ENCODE measurements around the gene ROPN1L.

Gene ROPN1L

DNA sequence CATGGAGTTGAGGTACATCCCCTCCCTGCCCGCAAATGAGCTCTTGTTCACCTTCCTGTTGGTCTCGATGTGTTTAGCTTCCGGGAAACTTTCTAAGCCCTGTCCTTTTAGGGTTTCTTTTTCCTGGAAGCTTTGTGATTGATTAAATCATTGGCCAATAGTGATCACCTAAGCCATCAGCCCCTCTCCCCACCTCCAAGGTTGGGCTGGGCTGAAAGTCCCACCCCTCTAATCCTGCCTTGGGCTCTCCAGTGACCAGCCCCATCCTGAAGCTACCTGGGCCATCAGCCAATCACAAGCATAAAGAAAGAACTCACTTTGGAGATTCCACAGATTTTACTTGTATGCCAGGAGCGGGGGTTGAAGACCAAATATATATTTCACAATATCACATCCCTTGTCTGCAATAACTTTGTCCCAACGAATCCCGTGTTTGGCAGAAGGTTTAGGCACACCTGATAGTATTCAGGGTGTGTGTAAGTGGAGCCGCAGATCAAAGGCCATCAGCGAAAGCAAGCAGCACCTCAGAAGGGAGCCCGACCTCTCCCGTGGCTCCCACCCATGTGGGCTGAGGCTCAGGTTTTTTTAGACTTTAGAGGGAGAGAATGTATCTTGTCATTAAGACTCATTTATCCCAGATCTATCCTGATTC is 20.4 kb downstream of the ROPN1L start:
- no peak overlapping the region for H3K4me3 ChIP-seq
- DNase-seq (ENCODE audit: low spot score): no peak
- TF ChIP-seq, protein P1, sequence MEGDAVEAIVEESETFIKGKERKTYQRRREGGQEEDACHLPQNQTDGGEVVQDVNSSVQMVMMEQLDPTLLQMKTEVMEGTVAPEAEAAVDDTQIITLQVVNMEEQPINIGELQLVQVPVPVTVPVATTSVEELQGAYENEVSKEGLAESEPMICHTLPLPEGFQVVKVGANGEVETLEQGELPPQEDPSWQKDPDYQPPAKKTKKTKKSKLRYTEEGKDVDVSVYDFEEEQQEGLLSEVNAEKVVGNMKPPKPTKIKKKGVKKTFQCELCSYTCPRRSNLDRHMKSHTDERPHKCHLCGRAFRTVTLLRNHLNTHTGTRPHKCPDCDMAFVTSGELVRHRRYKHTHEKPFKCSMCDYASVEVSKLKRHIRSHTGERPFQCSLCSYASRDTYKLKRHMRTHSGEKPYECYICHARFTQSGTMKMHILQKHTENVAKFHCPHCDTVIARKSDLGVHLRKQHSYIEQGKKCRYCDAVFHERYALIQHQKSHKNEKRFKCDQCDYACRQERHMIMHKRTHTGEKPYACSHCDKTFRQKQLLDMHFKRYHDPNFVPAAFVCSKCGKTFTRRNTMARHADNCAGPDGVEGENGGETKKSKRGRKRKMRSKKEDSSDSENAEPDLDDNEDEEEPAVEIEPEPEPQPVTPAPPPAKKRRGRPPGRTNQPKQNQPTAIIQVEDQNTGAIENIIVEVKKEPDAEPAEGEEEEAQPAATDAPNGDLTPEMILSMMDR (IDR thresholded peaks at IDR 0.05): no peak
- H3K27ac ChIP-seq: no peak overlapping the region

DNA sequence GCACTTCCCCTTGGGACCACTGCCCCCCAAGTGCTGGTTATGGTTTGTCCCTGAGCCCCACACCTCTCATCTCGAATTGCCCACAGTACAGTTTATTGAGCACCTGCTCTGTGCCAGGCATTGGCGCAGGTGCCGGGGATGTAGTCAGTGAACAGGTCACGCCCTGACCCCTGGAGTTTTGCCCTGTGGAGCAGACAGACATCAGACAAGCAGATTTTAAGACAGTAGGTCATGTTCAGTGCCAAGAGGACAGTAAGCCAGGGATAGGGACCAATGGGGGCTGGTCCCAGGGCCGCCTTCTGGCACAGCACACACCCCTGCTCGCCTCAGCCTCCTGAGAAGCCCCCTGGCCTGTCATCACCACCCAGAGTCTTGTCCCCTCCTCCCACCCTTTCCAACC is 21.9 kb downstream of the ROPN1L start:
- no peak for DNase-seq (ENCODE audit: low spot score)
- H3K27ac ChIP-seq: no peak overlapping the region
- TF ChIP-seq, protein P1 (IDR thresholded peaks at IDR 0.05): no peak
- no peak overlapping the region for H3K4me3 ChIP-seq

DNA sequence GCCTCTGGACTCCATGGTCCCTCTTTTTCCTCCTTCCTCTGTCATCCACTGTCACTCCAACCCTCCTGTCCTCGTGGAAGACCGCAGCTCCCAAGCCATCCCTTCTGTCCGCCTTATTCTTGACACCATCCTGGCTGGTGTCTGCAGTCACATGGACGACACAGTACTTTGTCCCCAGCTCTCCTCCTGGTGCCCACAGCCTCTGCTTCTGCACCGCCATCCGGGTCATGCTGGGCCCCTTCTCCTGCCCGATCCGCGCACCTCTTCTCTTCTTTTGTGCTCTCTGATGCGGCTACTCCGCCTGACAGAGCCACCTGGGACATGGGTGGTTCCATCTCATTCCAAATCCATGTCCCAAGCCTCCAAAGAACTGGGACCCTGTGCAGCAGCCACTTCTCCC is 22.5 kb downstream of the ROPN1L start:
- TF ChIP-seq, protein P1 (IDR thresholded peaks at IDR 0.05): no peak
- Histone ChIP-seq H3K27ac (no peak overlapping the region), H3K4me3 (no peak overlapping the region)
- DNase-seq (ENCODE audit: low spot score): no peak

DNA sequence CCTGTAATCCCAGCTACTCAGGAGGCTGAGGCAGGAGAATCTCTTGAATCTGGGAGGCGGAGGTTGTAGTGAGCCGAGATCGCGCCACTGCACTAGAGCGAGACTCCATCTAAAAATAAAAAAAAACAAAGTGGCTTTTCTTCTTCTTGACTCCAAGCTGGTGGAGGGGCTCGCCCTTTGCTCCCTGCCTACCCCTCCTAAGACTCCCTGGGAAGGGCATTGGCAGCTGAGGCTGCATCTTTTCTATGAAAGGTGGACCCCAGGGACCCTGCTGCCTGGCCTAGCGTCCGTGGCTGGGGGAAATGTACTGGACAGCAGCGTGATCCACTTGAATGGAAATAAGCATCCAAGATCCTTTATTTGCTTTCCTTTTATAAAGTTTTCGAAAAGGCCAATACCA is 24.0 kb downstream of the ROPN1L start:
- H3K27ac ChIP-seq: no peak overlapping the region
- no peak for DNase-seq (ENCODE audit: low spot score)
- TF ChIP-seq, protein P1 (IDR thresholded peaks at IDR 0.05): no peak
- H3K4me3 ChIP-seq: no peak overlapping the region

- Histone ChIP-seq H3K4me3 (no peak overlapping the region), H3K27ac (no peak overlapping the region)
- TF ChIP-seq, protein P1 (IDR thresholded peaks at IDR 0.05): no peak
- no peak for DNase-seq (ENCODE audit: low spot score)
Observed at GRCh38 chr5:10466446-10467073, 24.9 kb downstream of the ROPN1L start.

- DNase-seq (ENCODE audit: low spot score): no peak
- no peak overlapping the region for H3K4me3 ChIP-seq
- H3K27ac ChIP-seq: no peak overlapping the region
- TF ChIP-seq, protein P1 (IDR thresholded peaks at IDR 0.05): no peak
Observed at GRCh38 chr5:10467281-10468198, 25.9 kb downstream of the ROPN1L start.
